GM18498 (cell line): ENCODE data around the gene ASCL3.
"Not testable (repeated sequence)": the region's sequence is repeated elsewhere in the genome, so short reads cannot be mapped to it uniquely, and the experiment has no call there.

ENCODE experiments used
- ATAC-seq: cut with Tn5 transposase; IDR thresholded peaks from one replicate; pipeline ENCODE4 v1.9.1; 2021; ENCODE audit warnings: mild to moderate bottlenecking, moderate library complexity; ENCODE audit not compliant: unreplicated experiment

ASCL3 gene

DNA sequence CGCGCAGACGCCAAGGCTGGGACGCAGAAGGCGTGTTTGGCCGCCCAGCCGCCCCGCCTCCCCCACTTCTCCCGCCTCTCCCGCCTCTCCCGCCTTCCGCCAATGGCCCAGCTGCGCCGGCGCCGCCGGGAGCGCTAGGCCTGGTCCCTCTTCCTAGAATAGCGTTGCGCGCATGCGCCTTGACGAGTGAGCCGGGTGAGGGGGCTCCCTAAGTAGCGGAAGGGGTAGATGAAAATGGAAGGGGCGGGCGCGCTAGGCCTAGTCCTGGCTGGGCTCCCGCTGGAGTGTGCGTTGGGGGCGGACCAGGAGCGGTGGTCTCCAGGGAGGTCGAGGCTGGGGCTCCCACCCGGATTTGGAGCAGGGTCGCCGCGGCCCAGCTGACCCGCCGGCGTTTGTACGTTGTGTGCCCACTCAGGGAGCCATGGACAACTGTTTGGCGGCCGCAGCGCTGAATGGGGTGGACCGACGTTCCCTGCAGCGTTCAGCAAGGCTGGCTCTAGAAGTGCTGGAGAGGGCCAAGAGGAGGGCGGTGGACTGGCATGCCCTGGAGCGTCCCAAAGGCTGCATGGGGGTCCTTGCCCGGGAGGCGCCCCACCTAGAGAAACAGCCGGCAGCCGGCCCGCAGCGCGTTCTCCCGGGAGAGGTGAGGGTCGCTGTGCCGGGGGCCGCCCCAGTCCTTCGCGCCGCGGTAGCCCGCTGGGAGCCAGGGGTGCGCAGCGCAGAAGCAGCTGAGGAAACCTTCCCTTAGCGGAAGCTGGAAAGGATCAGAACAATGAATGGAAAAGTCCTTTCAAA, 31.6 kb downstream of the ASCL3 start, which contains the start of gene AKIP1:
TSS of gene AKIP1 (plus strand) at position 161 of the 795 bp plus-strand sequence. CDS start at position 422, 261 bp downstream.
- peak; percentile 61 for ATAC-seq

DNA sequence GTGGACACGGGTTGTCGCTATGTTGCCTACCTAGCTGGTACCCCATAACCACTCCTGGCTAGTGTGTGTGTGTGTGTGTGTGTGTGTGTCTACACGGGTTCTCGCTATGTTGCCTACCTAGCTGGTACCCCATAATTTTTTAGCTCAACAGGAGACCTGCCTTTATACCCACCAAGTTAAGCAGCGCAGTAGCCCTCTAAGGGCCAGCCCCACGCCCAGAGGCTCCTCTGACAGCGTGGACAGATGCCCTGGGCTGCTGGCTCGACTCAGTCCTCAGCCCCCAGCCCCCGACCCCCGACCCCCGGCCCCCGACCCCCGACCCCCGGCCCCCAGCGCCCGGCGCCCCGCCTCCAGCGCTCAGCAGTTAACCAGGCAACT, 32.2 kb downstream of the ASCL3 start:
- peak; percentile 15 for ATAC-seq

DNA sequence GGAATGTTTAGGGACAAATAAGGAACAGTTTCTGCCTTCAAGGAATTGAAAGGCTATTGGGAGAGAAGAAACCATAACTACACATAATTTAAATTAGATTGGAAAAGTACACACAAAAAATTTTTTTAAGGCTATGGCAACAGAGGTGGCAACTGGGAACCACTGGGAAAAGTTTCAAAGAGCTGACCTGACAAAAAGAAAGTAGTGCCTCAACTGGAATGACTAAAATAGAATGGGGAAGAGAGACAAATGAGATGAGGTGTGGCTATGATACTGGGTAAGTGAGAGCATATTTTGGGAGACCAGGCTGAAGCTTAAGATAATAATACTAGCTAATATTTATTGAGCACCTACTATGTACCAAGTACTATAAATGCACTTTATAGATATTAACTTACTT, 34.7 kb downstream of the ASCL3 start:
- no peak for ATAC-seq

DNA sequence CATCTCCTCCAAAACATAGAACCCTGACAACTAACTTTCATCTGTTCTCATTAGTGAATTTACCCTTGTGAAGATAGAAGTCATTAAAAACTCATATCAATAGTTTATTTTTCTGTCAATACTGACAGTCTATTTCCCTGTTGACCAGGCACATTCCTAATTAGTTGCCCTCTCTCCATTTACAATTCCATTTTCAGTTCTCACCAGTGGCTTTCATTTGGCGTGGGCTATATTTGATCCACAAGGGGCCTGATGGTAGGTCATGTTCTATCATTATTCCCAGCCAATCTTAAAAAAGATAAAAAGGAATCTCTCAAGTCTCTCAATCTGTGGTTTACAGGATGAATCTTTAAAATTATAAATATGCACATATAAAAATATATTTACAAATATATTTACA, 35.7 kb downstream of the ASCL3 start:
- no peak for ATAC-seq

DNA sequence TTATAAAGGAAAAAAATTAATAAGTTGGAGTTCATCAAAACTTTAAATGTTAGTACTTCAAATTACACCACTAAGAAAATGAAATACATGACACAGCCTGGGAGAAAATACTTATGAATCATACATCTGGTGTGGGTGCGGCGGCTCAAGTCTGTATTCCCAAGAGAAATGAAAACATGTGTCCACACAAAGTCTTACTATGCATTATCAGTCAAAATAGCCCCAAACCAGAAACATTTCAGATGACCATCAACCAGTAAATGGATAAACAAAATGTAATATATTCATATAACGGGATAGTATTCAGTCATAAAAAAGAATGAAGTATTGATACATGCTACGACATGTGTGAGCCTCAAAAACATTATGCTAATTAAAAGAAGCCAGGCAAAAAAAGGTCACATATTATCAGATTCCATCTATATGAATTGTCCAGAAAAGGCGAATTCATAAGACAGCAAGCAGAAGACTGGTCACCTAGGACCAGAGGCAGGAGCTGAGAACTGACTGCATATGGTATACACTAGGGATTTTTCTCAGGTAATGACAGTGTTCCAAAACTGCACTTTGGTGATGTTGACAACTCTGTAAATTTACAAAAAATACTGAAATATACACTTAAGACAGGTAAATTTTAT, 37.2 kb downstream of the ASCL3 start:
- ATAC-seq, result no peak

DNA sequence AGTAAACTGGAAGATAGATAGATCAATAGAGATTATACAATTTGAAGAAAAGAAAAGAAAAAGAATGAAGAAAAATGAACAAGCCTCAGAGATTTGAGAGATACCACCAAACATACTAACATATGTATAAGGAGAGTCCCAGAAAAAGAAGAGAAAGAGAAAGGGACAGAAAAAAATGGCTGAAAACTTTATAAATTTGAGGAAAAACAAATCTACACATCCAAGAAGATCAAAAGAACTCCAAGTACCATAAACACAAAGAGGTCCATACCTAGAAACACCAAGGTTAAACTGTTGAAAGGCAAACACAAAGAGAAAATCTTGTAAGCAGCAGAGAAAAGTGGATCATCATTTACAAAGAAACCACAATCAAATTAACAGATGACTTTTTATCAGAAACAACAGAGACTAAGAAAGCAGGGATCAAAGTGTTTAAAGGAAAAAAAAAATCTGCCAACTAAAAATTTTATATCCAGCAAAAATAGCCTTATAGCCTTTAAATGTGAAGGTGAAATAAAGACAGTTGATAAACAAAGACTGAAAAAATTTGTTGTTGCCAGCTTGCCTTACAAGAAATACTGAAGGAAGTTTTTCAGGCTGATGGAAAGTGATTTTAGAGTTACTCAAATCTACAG, 43.6 kb downstream of the ASCL3 start:
- no peak for ATAC-seq

DNA sequence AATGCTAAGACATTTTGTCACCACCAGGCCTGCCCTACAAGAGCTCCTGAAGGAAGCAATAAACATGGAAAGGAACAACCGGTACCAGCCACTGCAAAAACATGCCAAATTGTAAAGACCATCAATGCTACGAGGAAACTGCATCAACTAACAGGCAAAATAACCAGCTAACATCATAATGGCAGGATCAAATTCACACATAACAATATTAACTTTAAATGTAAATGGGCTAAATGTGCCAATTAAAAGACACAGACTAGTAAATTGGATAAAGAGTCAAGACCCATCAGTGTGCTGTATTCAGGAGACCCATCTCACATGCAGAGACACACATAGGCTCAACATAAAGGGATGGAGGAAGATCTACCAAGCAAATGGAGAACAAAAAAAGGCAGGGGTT, 51.6 kb downstream of the ASCL3 start:
- not testable (repeated sequence) for ATAC-seq
